ENCODE measurements around the gene PGAM5. TPM values are rescaled to one million over a fixed set of nuclear protein-coding genes. Genes with fewer than 3 reads are reported as not detected.

The PGAM5 gene
- total and polyA plus RNA-seq, 11 donors, result 20.7 to 46.5 (median 27.6) TPM

GRCh38 chr12:132708150-132708549 lies 2.5 kb upstream of the PGAM5 start:
- TF ChIP-seq POLR2A (IDR thresholded peaks at IDR 0.05) (no peak), CTCF (IDR thresholded peaks at IDR 0.05) (no peak)
- no peak for ATAC-seq
- Histone ChIP-seq H3K27ac (no peak overlapping the region), H3K9me3 (no peaks in the 10 kb centered on the region), H3K4me1 (peaks cover 0 to 23% (median 16%) of the 10 kb centered on the region in 12 donors), H3K4me3 (no peak overlapping the region), H3K27me3 (no peaks in the 10 kb centered on the region), H3K36me3 (peaks cover 0 to 15% (median 0%) of the 10 kb centered on the region in 9 donors)
- DNase-seq, result no peak
- 71 to 86% (median 77%) methylated on average over 2 of the region's 2 CpGs for WGBS, 4 donors
- intact Hi-C loops (cut with DNase I), result no loop called here

GRCh38 chr12:132710043-132710404 lies 618 bp upstream of the PGAM5 start:
- H3K27ac ChIP-seq, result peak overlapping the region; percentile 44 to 92 (median 86)
- 0 to 4% (median 1%) methylated on average over 22 to 26 of the region's 26 CpGs for WGBS, 4 donors
- H3K27me3 ChIP-seq, result no peaks in the 10 kb centered on the region
- DNase-seq, result no peak
- intact Hi-C loops (cut with DNase I), result loop anchor here in 1 of 10 donors (2.0 kb wide), 1 partner anchor 57 kb away; no protein-coding TSS in a partner anchor
- peak in 3 of 4 donors; percentile 38 to 49 (median 44) for ATAC-seq
- H3K4me1 ChIP-seq, result peaks cover 0 to 23% (median 16%) of the 10 kb centered on the region in 12 donors
- no peak for TF ChIP-seq CTCF (IDR thresholded peaks at IDR 0.05)
- TF ChIP-seq POLR2A (IDR thresholded peaks at IDR 0.05), result no peak
- no peaks in the 10 kb centered on the region for H3K9me3 ChIP-seq
- H3K4me3 ChIP-seq, result peak overlapping the region; percentile 67 to 99 (median 84)
- peaks cover 0 to 6% (median 3%) of the 10 kb centered on the region in 9 donors for H3K36me3 ChIP-seq

GRCh38 chr12:132711080-132711843 lies 620 bp downstream of the PGAM5 start:
- Histone ChIP-seq H3K36me3 (peaks cover 0 to 17% (median 15%) of the 10 kb centered on the region in 9 donors), H3K27me3 (no peaks in the 10 kb centered on the region), H3K4me3 (peak overlapping the region; percentile 67 to 99 (median 84)), H3K27ac (peak overlapping the region in 9 of 12 donors; percentile 12 to 92 (median 85)), H3K9me3 (no peaks in the 10 kb centered on the region), H3K4me1 (peaks cover 0 to 23% (median 16%) of the 10 kb centered on the region in 12 donors)
- ATAC-seq (peak in 1 of 4 donors; percentile 5), DNase-seq (peak in 1 of 5 donors; percentile 63)
- TF ChIP-seq CTCF (IDR thresholded peaks at IDR 0.05), result no peak
- no peak for TF ChIP-seq POLR2A (IDR thresholded peaks at IDR 0.05)
- intact Hi-C loops (cut with DNase I), result loop anchor here in 1 of 10 donors (2.0 kb wide), 1 partner anchor 56 kb away; no protein-coding TSS in a partner anchor
- WGBS, 4 donors, result 9 to 22% (median 10%) methylated on average over 29 to 59 of the region's 59 CpGs

- TF ChIP-seq POLR2A (IDR thresholded peaks at IDR 0.05) (no peak), CTCF (IDR thresholded peaks at IDR 0.05) (no peak)
These were observed 2.5 kb downstream of the PGAM5 start for GRCh38 chr12:132713123-132713522.

More at GRCh38 chr12:132713123-132713522, 2.5 kb downstream of the PGAM5 start:
- Histone ChIP-seq H3K9me3 (no peaks in the 10 kb centered on the region), H3K27me3 (no peaks in the 10 kb centered on the region), H3K36me3 (peaks cover 0 to 33% (median 31%) of the 10 kb centered on the region in 9 donors), H3K4me1 (peaks cover 0 to 23% (median 16%) of the 10 kb centered on the region in 12 donors), H3K27ac (no peak overlapping the region), H3K4me3 (no peak overlapping the region)
- ATAC-seq (no peak), DNase-seq (no peak)
- 73 to 91% (median 83%) methylated on average over 2 of the region's 2 CpGs for whole genome bisulfite sequencing, 4 donors
- intact Hi-C loops (cut with DNase I), result no loop called here

Data from heart left ventricle (tissue), 16 donors.